NCI-H524 (cell line): Measurements from ENCODE around the gene DLGAP1.

Experiments
- DNase-seq, 2 experiments: peaks; one replicate each; lab custom pipeline; 2025; lab: John Stamatoyannopoulos, UW

DLGAP1 gene

GRCh38 chr18:3995476-3996102 is 459.5 kb downstream of the DLGAP1 start:
- peak; percentile 53 to 79 for DNase-seq

- no peak for DNase-seq
These were observed 461.0 kb downstream of the DLGAP1 start for GRCh38 chr18:3993941-3994687.

DNA sequence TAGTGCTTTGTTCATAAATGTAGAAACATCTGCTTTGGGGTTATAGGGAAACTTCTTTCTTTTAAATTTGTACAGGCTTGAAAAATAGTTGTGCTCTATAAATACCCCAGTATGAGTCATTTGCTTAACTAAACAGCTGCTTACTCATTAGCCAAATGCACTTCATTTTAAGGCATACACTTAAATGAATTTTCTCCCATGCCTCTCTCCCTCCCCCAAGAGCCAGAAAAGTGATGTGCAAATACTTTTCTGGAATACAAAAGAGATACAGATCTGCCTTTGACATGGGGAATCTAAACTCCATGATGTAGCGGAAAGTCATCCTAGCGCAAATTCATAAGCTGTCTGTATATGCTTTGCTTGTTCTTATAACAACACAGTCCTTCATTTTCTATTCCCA is 469.4 kb downstream of the DLGAP1 start:
- peak in 1 of 2 experiments; percentile 19 for DNase-seq

DNA sequence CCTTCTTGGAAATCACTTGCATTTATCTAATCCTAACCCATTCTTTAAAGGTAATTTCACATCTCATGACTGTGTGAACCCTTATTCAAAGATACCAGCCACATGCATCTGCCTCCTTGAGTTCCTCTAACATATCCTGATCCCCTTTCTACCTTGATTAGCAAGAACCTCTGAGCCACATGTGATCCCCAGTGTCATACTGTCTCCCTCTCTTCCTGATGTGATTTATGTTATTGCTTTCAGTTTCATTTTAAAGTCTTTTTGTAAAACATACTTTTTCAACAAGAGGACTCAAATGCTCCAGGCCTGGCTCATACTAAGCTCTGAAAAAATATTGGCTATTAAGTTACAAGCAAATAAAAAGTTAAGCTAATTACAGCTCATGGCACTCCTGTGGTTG is 470.1 kb downstream of the DLGAP1 start:
- DNase-seq: no peak

- no peak for DNase-seq
These were observed 470.8 kb downstream of the DLGAP1 start for GRCh38 chr18:3984163-3984757.

DNA sequence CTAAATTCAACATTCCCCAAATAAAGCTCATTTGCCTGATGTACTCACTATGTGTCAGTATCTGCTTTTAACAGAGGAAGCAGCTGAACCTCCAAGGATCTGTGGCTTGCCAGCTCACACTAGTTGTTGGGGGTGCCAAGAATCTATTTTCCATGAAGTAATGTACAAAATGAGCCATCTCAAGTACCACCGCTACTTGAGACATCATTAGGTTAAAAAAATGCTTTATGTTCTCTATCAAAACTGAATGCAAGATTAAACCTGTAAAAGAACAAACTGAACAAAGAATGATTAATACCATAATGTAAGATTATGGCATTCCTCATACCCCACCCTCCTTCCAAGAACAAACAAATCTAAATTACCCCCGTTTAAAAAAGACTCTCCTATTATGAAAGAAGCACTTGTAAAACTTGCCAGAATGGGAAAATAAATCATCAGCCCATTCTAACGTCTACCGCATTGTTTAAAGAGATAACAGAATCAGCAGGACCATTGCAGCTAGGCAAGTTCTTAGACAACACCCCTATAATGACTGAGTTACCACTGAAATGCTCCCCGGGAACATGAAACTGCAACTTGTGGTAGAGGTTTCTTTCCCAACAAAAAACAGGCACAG is 471.6 kb downstream of the DLGAP1 start:
- no peak for DNase-seq

DNA sequence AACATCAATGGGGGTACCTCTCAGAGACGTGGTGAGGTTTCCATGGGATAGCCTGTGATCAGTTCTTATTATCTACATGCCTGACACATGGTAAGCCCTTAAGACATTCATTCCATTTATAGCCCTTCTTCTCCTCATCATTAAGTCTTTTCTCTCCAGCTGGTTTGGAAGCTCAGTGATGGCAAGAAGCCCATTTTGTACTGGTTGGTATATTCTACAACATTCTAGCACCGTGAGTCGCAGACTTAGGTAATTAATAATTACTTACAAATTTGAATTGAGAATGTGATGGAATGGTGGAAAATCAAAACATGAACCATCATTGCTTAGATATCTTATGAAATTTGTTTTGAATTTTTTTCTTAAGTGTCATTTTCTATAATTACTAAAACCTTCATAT is 472.6 kb downstream of the DLGAP1 start:
- DNase-seq: no peak

GRCh38 chr18:3979024-3979423 is 476.1 kb downstream of the DLGAP1 start:
- no peak for DNase-seq

- no peak for DNase-seq
These were observed 481.8 kb downstream of the DLGAP1 start for GRCh38 chr18:3973191-3973850.

DNA sequence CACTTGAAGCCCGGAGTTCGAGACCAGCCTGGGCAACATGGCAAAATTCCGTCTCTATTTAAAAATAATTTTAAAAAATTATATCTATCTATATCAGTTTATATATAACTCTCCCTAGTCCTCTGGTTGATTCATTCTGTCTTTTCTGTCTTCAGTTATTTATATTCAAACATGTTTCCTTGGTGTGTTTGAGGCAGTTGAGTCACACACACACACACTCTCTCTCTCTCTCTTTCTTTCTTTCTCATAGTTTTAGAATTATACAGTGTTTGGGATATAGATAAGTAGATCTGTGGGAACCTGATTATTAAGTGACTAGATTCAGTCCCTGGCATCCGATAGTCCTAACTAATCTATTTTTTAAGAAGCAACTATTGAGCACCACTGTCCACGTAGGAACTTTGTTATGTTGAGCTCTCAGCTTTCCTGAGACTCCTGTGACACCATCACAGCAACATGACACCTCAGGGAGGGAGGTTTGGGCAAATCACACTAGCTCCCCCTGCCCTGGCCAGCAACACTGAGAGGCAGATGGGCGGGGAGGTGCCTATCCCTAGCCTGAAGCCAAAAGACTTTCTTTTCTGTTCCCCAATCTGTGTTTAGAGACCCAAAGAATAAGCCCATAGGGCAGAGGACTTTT is 482.7 kb downstream of the DLGAP1 start:
- peak; percentile 14 to 72 for DNase-seq

- peak in 1 of 2 experiments; percentile 58 for DNase-seq
These were observed 484.2 kb downstream of the DLGAP1 start for GRCh38 chr18:3970929-3971328.

DNA sequence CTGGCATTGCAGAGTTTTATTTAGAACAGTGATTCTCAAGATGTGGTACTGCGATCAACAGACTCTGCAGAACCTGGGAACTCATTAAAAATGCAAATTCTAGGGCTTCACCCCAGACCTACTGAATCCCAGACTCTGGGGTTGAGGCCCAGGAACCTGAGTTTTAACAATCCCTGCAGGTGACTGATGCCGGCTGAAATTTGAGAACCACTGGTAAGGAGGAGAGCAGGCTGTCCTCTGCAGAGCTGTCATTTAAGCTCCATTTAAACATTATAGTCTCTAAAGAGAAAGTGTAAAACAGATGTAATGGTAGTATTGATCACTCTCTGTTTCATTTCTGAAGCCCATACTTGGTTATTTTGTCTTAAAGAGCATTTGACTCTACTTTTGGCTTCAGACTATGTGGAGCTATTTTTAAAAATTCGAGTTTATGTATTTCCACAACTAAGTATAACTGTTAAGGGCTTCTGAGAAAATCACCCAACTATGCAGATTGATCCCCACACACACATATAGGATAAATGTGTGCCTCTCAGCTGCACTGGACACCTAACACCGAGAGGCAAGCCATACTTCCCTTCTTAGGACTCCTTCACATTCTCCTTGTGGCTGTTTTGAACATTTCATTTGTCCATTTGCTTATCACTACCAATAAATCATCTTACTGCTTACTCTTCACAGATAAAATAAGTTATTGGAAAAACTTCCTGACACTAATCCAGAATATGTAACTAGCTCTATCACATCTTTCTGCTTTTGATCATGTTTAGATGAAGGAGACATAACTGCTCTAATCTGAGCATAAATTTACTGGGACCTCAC is 487.5 kb downstream of the DLGAP1 start:
- peak in 1 of 2 experiments; percentile 45 for DNase-seq

DNA sequence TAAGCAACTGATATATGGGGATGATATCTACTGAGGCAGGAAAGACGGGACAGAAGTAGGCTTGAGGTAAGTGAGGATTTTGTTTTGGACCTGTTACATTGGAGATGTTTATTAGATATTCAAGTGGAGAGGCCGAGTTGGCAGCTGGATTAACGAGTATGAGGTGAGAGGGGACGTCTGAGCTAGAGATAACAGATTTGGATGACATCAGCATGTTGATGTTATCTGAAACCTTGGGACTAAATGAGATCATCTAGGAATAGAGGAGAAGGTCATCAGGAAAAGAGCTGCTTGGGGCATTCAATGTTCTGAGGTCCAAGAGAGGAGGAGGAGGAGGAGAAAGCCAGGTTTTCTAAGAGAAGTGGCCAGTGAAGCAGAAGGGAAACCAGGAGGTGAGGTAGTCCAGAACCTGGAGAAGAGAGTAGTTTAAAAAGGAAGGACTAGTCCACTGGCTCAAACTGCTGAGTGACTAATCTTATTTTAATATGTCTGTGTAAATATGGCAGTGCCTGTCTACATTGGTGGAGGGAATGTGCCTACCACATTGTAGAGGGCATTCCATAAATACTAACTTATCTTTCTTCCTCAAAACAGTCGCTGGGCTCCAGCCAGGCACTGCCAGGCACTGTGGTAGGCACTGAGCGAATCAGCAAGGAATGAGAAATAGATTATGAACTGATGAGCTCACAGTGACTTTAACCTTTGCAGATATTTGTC is 488.3 kb downstream of the DLGAP1 start:
- DNase-seq: peak in 1 of 2 experiments; percentile 51

- no peak for DNase-seq
These were observed 488.9 kb downstream of the DLGAP1 start for GRCh38 chr18:3966246-3966641.

GRCh38 chr18:3960977-3961376 is 494.1 kb downstream of the DLGAP1 start:
- no peak for DNase-seq

- DNase-seq: no peak
These were observed 495.0 kb downstream of the DLGAP1 start for GRCh38 chr18:3960142-3960541.

DNA sequence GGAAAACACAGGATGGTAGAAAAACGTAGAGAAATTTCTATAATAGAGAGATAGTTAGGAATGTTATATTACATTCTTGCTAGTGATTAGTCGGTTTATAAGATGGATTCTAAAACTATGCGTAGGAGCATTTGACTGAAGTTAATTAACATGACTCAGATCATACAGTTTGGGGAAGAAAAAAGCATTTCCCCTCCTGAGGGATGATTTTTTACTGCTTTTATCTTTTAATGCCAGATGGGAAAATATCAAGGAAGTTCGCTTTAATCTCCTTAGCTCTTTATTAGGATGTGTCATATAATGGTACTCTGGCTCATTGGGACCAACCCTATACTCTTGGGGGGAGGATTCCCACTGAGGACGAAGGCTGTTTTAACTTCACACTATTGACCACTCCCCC is 503.1 kb downstream of the DLGAP1 start:
- DNase-seq: no peak

DNA sequence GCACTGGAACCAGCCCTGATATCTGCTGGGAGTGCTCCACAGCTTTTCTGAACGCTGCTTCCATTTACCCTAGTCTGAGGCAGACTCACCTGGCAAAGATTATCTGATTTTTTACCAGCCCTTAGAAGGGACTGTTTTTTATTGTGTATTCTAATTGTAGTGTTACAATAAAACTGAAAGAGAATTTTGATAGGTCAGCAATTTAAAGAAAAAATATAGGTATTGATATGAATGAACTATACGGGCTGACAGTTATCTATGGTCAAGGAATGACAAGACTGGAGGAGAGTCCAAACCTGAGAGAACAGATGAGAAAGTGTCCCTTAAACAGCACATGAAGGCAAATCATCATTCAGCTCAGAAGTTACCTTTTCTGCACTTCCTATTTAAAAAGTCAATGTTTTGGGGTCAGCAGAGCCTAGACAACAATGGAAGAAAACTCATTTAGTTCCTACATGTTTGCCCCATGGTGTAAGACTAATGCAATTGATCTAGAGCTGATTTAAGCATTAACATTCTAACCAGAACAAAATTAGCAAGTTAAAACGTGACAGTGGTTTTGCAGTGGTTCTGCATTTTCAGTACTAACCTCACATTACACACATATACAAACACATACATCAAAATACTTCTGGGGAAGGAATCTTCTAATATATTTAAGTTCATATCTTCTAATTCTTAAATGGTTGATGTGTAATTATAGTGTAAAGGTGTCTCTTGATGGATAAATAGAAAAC is 504.3 kb downstream of the DLGAP1 start:
- no peak for DNase-seq

GRCh38 chr18:3948958-3949357 is 506.1 kb downstream of the DLGAP1 start:
- DNase-seq: no peak

DNA sequence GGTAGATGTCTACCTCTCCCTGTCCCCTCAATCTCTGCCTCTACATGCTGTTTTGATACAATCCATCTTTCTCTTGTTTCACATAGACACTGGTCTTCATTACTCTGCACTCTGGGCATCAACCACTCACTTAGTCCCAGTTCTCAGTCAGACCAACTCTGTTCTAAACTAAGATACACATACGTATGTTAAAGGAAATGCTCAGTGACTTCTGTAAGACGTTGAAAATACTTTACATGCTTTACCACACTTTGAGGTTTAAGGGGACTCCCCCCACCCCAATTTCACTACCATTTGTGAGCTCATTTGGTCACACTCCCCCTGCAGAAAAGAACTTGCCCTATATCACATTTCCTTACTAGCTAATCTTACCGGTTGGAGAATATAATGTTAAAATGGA is 507.7 kb downstream of the DLGAP1 start:
- DNase-seq: no peak
